K562 (cell line): ENCODE measurements around the gene ASCC2. TPM values are rescaled to one million over a fixed set of nuclear protein-coding genes. Genes with fewer than 3 reads are reported as not detected.

ENCODE experiments used
- BMI1 ChIP-seq: fragments of 150-350 bp; IDR thresholded peaks from 2 replicates; pipeline ENCODE4 v1.6.1; 2014; ENCODE audit warnings: low read length
- CREB3L1 ChIP-seq: fragments of 450-650 bp; IDR thresholded peaks from 2 replicates; pipeline ENCODE4 v1.6.1; 2014; ENCODE audit warnings: low read depth, mild to moderate bottlenecking, moderate library complexity, borderline replicate concordance
- GTF3C2 ChIP-seq: IDR thresholded peaks from 3 replicates; pipeline ENCODE4 v1.6.1; 2011; ENCODE audit warnings: borderline replicate concordance, mild to moderate bottlenecking, moderate library complexity; ENCODE audit not compliant: insufficient read length; ENCODE audit errors: extremely low read depth
- MEIS2 ChIP-seq: fragments of 450-650 bp; IDR thresholded peaks from 2 replicates; pipeline ENCODE4 v1.6.1; 2014; ENCODE audit warnings: mild to moderate bottlenecking; ENCODE audit not compliant: partially characterized antibody
- MXD1 ChIP-seq: fragments of 250-450 bp; sonication (Bioruptor Pico); IDR thresholded peaks from 2 replicates; pipeline ENCODE4 v1.8.0; 2021; ENCODE audit warnings: borderline replicate concordance, mild to moderate bottlenecking, moderate library complexity; ENCODE audit not compliant: poor library complexity, severe bottlenecking
- SNRNP70 ChIP-seq: fragments of 200-400 bp; formaldehyde crosslinking; optimal IDR thresholded peaks from 2 replicates; pipeline ENCODE3; 2017; ENCODE audit warnings: low read depth, low read length
- polyA plus RNA-seq, 8 experiments: library from polyadenylated mRNA; depleted of rRNA in 4 of 8; stranded (reverse) in 5 of 8; unstranded in 3 of 8; fragments of >200 nt; fragmentation: Nextera tagmentation in 2 of 8; fragmentation: Illumina TruSeq in 1 of 8; extraction: Ambion mirVana in 2 of 8; extraction: Trizol in 1 of 8; gene quantifications; 2 replicates each; pipeline versions ENCODE4 v1.2.1 to v1.2.3, GENCODE V29; 2011 to 2014; ENCODE audit warnings: inconsistent platforms in 1 of 8, missing spikeins in 1 of 8
- total RNA-seq, 7 experiments: library from RNA; depleted of rRNA in 6 of 7; stranded (reverse); fragments of >200 nt in 6 of 7; fragmentation: Illumina TruSeq in 2 of 7; extraction: Trizol in 2 of 7; gene quantifications; 2 replicates each; pipeline versions ENCODE4 v1.2.1 to v1.2.3, GENCODE V29; 2011 to 2021; ENCODE audit warnings: low replicate concordance in 1 of 7

ASCC2 gene
- total and polyA plus RNA-seq, 9 of the 15 experiments (the other 6 are each of a cell fraction or from before 2014, with no cell fraction given) = 4.0 to 46.7 (median 26.8) TPM

- TF ChIP-seq MEIS2 = peak; percentile 78
- TF ChIP-seq CREB3L1 = no peak
- TF ChIP-seq MXD1 = no peak
- TF ChIP-seq BMI1 = no peak
- TF ChIP-seq GTF3C2 = no peak
- TF ChIP-seq SNRNP70 = no peak
Measured at GRCh38 chr22:29871684-29872083, 33.6 kb upstream of the ASCC2 start (continued).
